NB4 (cell line): Measurements from ENCODE around the gene EPS8L2.

Experiments used
- CTCF ChIP-seq: IDR thresholded peaks from one replicate; pipeline ENCODE4 v1.5.1; 2012; ENCODE audit warnings: low read depth, low read length
- MYC ChIP-seq: IDR thresholded peaks from 2 replicates; pipeline ENCODE4 v1.6.1; 2011; ENCODE audit warnings: low read depth, low read length
- POLR2A ChIP-seq: IDR thresholded peaks from 2 replicates; pipeline ENCODE4 v1.6.1; 2011; ENCODE audit warnings: mild to moderate bottlenecking; ENCODE audit not compliant: insufficient read length; ENCODE audit errors: extremely low read depth

- no peak for TF ChIP-seq CTCF
- no peak for TF ChIP-seq POLR2A
- TF ChIP-seq MYC = no peak
Observed at GRCh38 chr11:771617-772204, 65.7 kb downstream of the EPS8L2 start.
